Measurements from ENCODE around the gene LY6G6F.

LY6G6F gene

GRCh38 chr6:31739639-31740396 lies 33.2 kb downstream of the LY6G6F start, which contains the start of gene MSH5:
MSH5 (plus strand) TSS chr6:31740005; CDS start chr6:31740467, 462 bp downstream.
- peak; percentile 88 to 91 for DNase-seq (ENCODE audit: low read depth in 2 of 2)

GRCh38 chr6:31740397-31741223 lies 33.9 kb downstream of the LY6G6F start:
- no peak for DNase-seq (ENCODE audit: low read depth in 2 of 2)

- no peak for DNase-seq (ENCODE audit: low read depth in 2 of 2)
These were observed 35.1 kb downstream of the LY6G6F start for GRCh38 chr6:31741815-31742214.

- DNase-seq (ENCODE audit: low read depth in 2 of 2): no peak
These were observed 36.2 kb downstream of the LY6G6F start for GRCh38 chr6:31742894-31743293.

- no peak for DNase-seq (ENCODE audit: low read depth in 2 of 2)
These were observed 37.8 kb downstream of the LY6G6F start for GRCh38 chr6:31744422-31744821.

GRCh38 chr6:31749301-31750036 lies 42.8 kb downstream of the LY6G6F start:
- DNase-seq (ENCODE audit: low read depth in 2 of 2): no peak

- DNase-seq (ENCODE audit: low read depth in 2 of 2): no peak
These were observed 43.9 kb downstream of the LY6G6F start for GRCh38 chr6:31750411-31751022.

- no peak for DNase-seq (ENCODE audit: low read depth in 2 of 2)
These were observed 46.2 kb downstream of the LY6G6F start for GRCh38 chr6:31752739-31753319.

- DNase-seq (ENCODE audit: low read depth in 2 of 2): no peak
These were observed 51.6 kb downstream of the LY6G6F start for GRCh38 chr6:31758281-31758680.
